HG03025 (cell line): ENCODE results near the gene TBC1D2B.

Experiments used
- ATAC-seq: cut with Tn5 transposase; IDR thresholded peaks from one replicate; pipeline ENCODE4 v1.9.1; 2021; ENCODE audit warnings: mild to moderate bottlenecking, moderate library complexity; ENCODE audit not compliant: unreplicated experiment, low FRiP score

Gene TBC1D2B

DNA sequence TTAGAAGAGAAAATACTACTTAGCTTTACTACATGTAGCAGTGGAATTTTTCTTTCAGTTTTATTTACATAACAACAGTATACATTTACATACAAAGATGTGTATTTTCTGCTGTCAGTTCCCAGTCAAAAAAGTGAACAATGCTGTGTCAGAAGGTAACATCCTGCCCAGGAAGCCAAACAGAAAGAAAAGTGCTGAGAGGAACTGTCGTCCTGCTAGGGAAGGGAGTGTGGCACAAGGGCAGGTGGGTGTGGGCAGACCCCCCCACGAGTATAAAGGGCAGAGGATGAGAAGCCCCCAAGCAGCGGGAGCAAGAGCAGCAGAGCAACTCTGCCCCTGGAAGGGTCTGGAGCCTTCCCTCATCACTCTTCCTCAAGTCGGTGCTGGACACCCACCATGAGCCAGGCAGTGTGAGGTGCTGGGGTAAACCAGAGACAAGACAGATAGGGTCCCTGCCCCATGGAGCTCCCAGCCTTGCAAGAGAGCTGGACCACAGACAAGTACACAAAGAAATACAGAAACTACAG, 39.7 kb downstream of the TBC1D2B start:
- ATAC-seq: no peak

DNA sequence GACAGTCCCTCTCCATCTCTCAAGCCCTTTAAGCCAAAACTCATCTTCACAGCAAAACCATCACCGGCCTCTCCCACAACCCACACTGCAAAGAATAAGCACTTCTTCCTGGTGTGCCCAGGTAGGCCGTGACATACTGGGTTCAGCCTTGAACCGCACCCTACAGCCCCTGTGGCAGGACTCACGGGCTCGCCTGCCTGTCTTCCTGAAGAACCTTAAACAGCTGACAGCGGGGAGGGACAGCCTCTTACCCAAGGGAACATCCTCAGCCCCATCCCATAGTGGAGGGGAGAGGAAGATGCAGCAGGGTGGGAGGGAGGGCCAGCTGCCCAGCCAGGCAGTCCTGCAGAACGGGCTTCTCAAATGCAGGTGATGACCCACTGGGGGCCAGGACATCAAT, 40.2 kb downstream of the TBC1D2B start:
- ATAC-seq: no peak

DNA sequence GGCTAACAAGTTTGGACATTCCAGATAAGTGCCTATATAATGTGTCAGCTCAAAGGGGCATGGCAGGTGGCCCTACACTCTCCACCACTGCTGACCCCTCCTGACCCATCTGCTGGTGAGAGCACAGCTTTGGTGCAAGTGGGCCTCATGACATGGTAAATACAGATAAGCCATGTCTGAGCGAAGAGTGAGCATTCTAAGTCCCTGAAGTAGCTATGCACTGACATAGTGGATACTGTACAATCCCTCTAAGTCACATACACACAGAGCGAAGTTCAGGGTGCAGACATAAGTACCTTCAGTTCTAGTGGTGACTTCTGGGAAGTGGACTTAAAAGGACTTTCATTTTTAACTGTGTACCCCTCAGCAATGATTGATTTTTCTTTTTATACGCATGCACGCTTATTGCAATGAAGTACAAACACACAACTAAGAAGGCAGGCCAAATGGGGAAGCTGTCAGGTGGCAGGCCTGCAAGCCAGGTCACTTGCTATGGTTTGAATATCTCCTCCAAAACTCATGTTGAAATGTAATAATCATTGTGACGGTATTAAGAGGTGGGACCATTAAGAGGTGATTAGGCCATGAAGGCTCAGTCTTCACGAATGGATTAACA, 41.5 kb downstream of the TBC1D2B start:
- ATAC-seq: no peak

DNA sequence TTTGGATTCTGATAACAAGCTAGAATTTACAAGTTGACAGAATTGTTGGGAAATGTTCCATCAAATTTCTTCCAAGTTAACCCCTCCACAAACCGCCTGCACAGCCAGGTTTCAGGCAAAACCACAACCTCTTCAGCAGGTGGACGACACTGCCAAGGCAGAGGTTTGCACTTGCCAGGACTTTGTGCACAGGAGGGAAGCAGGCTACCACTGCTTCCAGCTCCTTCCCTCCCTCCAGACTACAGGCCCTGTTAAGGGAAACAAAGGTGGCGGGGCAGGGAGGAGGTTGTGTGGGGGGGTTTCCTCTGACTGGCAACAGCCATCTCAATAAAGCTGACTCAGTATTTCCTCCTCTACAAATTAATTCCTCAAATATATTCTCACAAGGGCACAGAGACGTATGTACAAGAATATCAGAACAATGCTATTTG, 42.2 kb downstream of the TBC1D2B start:
- ATAC-seq: no peak

DNA sequence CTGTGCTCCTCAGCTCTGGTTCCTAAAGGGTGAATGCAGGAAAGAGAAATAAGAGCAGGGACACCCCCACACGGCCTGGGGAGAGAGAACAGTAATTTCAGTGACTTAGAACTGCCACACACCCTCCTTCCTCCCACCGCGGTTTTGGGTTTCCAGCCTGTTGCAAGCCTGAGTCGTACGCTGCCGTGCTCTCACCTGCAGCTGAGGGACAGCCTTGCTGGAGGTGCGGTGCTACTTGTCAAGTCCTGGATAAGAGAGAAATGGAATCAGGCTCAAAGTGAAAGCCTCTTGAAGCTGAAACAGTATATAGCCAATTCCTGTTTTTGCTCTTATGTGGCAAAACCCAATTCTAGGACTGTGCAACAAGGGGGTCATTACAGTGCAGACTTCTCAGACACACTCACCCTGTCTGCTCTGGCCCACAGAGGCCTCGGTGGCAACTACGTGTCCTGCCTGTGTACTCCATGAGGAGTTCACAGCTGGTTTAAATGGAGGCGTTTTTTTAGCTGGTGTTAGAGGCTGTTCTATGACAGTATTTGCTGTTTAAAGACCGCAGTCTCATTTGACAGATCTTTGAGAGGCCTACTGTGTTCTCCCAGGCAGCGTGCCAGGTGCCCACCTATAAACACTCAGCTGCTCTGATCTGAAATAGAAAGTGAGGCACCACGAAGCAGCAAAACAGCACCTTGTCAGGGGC, 42.9 kb downstream of the TBC1D2B start:
- peak; percentile 51 for ATAC-seq

DNA sequence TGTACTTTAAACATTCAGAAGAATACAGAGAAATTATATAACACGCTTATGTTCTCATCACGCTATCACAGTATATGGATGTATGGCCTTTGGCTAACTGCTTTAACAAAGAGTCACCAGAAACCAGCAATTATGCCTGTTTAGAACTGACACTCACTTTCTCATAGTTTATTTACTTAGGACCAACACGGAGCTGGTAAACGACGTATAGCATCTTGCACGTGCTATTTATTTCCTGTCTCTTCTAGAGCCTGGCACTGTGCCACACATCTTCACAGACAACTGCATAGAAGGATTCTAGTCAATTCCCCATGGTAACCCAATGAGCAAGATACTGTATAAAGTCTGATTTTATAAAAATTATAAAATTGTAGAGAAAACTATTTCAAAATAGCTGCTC, 43.6 kb downstream of the TBC1D2B start:
- no peak for ATAC-seq

DNA sequence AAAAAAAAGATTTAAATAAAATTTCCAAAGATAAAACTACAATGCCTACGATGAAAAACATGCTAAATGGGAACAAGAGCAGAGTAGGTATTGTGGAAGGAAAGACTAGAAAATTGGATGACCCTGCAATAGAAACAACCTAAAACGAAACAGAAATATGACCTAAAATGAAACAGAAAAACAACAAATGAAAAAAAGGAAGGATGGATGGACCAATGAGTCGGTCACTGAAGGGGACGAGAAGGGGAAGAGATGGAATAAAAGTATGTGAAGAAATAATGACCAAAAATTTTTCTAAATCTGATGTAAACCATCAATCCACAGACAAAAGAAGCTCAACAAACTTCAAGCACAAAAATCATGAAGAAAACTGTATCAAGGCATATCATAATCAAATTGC, 44.8 kb downstream of the TBC1D2B start:
- ATAC-seq: no peak

DNA sequence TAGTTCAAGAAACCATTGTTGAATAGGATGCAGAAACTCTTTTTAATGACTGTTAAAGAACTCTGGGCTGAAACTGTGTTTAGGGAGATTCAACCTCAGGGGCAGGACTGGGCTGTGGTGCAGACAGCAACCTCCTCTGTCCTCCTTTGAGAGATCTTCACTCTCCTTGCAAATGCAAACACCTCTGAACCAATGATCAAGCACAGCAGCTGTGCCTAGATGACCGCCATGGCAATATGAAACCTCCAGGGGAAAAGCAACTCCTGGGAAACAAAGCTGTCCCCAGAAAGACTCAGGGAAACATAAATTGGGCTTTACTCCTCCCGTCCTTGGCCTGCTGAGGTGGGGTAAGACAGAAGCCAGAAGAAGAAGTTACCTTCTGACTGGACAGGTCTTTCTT, 52.6 kb downstream of the TBC1D2B start:
- ATAC-seq: no peak

DNA sequence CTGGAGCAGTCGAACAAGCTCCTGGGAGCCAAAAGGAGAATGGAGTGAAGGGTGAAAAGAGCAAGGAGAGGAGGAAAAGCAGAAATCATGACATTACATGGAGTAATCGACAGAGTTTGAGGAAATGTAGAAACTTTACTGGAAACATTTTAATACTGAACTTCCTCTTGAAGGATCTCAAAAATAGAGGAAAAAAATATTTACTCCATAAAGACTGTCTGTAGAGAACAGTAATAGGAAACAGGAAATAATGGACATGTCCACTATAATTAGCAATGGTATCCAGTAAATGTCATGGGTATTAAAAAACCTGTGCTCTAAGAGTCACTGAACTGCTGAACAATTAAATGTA, 53.0 kb downstream of the TBC1D2B start:
- no peak for ATAC-seq

DNA sequence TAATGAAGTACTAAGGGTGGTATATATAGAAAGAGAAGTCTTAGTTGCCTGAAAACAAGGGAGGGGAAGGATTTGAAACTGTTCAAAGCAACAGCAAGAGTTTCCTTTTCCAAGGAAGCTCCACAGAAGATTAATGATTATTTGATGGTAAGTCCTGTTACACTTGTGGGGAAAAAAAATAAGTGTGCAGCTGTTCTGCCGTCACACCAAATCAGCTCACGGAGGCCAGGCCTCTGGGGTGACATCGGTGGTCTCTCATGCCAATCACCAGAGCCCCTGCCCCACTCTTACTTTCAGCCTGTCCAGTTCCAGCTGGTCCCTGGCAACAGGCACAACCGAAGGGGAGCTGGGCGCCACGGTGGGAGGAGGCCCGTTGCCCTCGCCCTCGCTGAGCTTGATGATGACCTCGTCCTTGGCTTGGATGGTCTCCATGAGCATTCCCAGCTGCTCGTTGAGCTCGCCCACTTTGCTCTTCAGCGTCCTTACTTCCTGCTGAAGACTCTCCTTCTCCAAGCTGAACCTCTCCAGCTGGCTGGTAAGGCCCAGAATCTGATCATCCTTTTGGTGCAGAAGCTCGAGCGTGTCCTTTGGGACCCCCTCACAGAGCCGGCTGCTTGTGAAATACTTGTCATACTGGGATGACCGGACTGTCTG, 53.5 kb downstream of the TBC1D2B start:
- ATAC-seq: no peak

DNA sequence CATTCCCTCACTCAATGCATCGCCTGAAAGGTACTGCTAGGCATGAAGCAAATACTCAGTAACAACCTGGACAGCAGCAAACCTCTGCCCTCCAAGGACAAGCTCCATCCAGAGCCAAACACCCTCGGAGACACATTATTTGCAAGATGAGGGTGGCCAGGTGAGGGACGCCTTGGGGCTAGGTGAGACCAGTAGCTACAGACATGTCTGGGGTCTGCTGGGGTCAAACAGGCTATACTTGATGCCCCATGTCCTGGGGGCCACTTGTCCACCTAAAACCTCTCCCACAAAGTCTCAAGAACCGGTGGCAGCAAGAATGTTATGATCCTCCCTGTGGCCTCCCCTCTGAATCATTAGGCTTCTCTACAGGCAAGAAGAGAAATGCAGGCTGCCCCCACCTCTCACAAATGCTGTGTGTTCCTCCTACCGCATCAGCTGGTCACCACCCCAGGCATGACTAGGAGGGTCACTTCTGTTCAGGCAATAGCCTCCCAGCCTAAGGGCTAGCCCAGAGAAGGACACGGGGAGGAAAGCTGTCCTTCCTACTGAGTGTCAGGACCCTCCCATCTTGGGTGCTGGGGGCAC, 54.3 kb downstream of the TBC1D2B start:
- no peak for ATAC-seq

DNA sequence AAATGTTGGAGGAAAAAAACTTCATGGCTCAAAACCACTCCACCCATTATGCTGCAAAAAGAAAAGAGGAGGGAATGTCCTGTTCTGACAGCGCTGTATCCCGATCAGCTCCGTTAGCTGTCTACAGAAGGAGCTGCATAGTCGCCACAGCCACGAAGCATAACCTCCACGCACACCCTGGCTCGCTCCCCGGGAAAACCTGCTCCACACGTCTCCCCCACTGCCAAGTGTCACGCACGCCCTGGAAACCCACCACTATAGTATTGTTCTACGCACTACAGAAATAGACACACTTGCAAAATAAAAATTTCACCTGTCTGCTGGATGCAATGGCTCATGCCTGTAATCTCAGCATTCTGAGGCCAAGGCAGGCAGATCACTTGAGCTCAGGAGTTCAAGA, 55.8 kb downstream of the TBC1D2B start:
- no peak for ATAC-seq

DNA sequence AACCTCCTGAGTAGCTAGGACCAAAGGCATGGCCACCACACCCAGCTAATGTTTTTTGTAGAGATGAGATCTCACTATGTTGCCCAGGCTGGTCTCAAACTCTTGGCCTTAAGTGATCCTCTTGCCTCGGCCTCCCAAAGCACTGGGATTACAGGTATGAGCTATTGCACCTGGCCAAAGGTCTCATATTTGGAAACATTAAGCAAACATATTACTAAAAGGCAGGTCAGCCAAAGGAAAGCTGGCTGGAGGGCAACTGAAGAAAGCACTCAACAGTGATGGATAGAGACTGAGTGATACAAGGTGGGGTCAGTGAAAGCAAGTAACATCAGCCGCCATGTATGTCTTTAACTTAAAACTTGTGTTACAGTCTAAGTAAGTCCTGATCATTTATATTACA, 57.5 kb downstream of the TBC1D2B start:
- ATAC-seq: no peak

DNA sequence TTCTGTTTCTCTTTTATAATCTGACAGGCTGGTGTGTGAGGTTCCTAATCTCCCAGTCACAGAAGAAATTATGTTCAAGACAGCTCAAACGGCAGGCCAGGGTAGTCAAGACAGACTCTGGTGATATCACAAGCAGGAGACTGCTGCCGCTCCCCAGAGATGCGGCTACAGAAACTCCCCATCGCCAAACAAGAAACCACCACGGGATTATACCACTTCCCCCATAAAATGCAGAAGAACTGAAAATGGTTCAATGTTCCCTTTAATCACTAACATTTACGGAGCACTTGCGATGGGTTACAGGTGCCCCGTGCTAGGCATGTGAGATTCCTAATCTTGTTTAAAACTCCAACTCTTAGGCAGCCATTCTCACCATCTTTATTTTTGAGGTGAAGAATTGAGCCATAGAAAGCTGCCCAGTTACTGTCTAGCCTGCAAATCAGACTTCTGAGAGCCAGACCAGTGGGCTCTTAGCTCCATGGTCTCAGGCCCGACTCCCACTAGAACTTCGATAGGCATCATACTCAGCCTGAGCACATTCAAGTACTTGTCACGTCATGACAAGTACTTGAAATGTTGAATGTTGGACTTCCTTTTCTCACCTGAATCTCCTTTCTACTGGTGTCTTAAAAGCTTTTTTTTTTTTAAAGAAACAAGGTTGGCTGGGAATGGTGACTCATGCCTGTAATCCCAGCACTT, 58.4 kb downstream of the TBC1D2B start:
- no peak for ATAC-seq

DNA sequence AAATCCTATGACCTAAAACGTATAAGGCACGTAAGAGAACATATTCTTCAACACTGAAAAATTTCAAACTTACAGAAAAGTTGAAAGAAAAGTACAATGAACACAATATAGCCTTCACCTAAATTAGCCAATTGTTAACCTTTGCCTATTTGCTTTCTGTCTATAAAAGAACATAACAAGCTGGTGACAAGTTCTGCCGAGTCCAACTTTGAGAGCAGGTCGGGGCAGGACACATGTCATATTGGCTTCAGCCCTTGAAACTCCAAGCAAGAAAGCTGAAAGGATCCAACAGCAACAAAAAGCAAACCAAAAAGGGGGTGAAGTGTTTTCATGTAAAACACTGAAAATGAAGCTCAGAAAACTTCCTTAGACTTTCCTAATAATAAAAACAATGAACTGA, 59.1 kb downstream of the TBC1D2B start:
- no peak for ATAC-seq

DNA sequence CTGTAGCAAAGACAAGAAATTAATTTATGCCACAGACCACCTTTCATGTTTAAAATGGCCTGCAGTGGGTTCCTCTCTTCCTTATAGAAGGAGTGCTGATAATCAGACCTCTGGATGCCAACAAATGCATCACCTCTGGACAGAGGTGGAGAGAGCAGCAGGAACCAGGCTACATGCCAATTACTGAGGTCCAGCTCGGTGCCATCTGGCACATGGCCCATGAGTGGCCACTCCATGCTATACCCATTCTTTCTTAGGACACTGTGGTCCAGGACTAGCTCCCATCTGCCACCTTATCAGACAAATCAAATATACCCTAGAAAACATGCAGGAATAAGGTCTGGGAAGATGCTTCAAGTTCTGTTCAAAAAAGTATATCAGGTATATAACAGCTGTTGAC, 60.7 kb downstream of the TBC1D2B start:
- no peak for ATAC-seq

DNA sequence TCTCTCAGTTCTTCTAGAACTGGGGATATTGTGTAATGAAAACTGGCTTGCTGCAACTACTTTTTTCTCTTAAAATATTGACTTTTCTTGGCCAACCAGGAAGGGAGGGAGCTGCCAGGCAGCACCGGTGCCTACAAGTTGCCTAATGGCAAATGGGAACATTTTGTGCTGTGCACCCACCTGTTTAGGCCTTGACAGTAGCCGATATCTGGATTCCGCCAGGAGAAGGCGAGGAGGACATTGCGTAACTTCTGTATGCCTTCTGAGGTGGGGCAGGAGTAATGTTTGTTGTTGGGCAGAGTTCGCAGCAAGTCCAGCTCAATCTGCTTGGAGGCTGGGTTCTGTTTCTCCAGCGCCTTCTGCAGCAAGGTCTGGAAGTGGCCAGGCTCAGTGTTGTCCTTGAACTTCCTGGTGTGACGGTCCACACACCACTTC, 64.9 kb downstream of the TBC1D2B start:
- ATAC-seq: no peak

DNA sequence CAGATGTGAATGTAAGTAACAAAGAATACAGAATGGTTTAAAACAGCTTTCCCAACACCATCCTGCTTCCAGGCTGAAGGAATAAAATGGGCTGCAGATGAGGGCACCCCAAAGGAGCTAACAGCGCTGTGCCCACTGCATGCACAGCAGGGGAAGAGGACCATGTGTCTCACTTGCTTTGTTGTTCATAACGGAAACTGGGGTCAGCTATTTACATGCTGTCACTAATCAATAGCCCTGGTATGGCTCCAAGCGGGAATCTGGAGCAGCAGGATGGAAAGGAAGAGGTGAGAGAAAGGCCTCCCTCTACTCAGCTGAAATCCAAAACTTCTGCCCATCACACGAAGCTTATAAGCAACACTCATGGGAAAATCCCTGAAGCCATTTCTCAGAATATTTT, 67.4 kb downstream of the TBC1D2B start:
- ATAC-seq: no peak

DNA sequence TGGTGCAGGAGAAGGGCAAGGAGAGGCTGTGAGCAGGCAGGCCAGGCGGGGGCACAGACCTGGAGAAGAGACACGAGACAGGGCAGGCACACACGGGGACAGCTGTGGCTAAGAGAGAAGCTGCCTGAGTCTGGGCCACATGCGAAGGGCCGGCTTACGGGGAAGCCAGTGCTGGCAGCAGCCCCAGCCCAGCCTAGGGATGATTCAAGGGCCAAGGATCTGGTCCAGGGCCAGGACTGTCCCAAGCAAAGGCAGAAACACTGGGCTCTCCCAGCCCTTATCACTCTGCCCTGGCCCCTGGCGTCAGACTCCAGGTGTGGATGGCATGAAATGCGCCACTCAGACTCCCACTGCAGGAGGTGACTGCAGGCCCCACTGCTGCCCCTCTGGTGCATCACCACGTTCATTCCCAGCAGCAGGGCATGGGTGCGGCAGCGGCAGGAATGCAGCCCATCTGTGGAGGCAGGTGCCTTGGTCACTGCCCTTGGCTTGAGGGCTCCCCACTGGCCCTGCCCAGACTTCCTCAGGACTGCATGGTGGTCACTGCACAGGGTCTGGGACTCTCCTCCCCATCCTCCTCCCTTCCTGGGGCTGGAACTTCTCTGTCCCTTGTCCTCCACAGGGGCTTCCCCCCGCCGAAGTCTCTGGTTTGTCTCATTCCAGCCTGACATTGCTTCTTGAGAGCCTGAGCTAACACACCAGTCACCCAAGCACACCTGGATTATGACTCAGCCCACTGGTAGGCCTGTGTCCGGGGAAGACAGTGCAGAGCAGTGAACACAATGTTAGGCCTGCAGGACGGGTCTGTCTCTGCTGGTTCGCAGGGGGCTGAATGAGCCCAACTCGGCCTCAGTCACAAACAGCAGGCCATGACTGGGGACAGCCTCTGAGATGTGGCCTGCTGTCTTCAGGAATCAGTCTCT, 69.3 kb downstream of the TBC1D2B start:
- no peak for ATAC-seq
